Uterus (tissue), 2 donors: ENCODE measurements around the gene FEN1.

ENCODE experiments used
- POLR2A ChIP-seq, 2 donors: fragments of 450-650 bp; IDR thresholded peaks; one replicate each; pipeline ENCODE4 v1.6.1; 2016; ENCODE audit warnings: antibody characterized with exemption in 2 of 2, mild to moderate bottlenecking in 1 of 2, moderate library complexity in 1 of 2
- TF ChIP-seq, protein P1 (sequence below), 4 experiments: fragments of 200-600 bp in 2 of 4; fragments of 450-650 bp in 2 of 4; sonication (generic) in 2 of 4; IDR thresholded peaks; one replicate each; pipeline ENCODE4 v1.5.1; 2016 to 2019; ENCODE audit warnings: antibody characterized with exemption in 4 of 4, mild to moderate bottlenecking in 2 of 4, moderate library complexity in 1 of 4

DNA sequence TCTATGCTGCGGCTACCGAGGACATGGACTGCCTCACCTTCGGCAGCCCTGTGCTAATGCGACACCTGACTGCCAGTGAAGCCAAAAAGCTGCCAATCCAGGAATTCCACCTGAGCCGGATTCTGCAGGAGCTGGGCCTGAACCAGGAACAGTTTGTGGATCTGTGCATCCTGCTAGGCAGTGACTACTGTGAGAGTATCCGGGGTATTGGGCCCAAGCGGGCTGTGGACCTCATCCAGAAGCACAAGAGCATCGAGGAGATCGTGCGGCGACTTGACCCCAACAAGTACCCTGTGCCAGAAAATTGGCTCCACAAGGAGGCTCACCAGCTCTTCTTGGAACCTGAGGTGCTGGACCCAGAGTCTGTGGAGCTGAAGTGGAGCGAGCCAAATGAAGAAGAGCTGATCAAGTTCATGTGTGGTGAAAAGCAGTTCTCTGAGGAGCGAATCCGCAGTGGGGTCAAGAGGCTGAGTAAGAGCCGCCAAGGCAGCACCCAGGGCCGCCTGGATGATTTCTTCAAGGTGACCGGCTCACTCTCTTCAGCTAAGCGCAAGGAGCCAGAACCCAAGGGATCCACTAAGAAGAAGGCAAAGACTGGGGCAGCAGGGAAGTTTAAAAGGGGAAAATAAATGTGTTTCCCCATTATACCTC lies 3.3 kb downstream of the FEN1 start:
- TF ChIP-seq, protein P1, sequence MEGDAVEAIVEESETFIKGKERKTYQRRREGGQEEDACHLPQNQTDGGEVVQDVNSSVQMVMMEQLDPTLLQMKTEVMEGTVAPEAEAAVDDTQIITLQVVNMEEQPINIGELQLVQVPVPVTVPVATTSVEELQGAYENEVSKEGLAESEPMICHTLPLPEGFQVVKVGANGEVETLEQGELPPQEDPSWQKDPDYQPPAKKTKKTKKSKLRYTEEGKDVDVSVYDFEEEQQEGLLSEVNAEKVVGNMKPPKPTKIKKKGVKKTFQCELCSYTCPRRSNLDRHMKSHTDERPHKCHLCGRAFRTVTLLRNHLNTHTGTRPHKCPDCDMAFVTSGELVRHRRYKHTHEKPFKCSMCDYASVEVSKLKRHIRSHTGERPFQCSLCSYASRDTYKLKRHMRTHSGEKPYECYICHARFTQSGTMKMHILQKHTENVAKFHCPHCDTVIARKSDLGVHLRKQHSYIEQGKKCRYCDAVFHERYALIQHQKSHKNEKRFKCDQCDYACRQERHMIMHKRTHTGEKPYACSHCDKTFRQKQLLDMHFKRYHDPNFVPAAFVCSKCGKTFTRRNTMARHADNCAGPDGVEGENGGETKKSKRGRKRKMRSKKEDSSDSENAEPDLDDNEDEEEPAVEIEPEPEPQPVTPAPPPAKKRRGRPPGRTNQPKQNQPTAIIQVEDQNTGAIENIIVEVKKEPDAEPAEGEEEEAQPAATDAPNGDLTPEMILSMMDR (IDR thresholded peaks at IDR 0.05), result no peak
- TF ChIP-seq POLR2A (IDR thresholded peaks at IDR 0.05), result no peak
